Measurements from ENCODE around the gene KCNG1.
A peak's percentile ranks its signal among the peaks of the same experiment; 100 is the strongest.
"Not testable (repeated sequence)": the region's sequence is repeated elsewhere in the genome, so short reads cannot be mapped to it uniquely, and the experiment has no call there.

The KCNG1 gene

GRCh38 chr20:50980851-50981713 is 41.8 kb downstream of the KCNG1 start:
- H3K4me3 ChIP-seq (ENCODE audit: low read depth, low read length), result no peak overlapping the region
- no peak for TF ChIP-seq POLR2A (IDR thresholded peaks at IDR 0.05; ENCODE audit: extremely low read depth, insufficient read length)
- peak; percentile 88 for TF ChIP-seq CTCF (IDR thresholded peaks at IDR 0.05; ENCODE audit: low read depth, low read length)
- peak; percentile 79 for DNase-seq (ENCODE audit: low read depth)

GRCh38 chr20:50980071-50980681 is 42.7 kb downstream of the KCNG1 start:
- TF ChIP-seq POLR2A (IDR thresholded peaks at IDR 0.05; ENCODE audit: extremely low read depth, insufficient read length) (no peak), MYC (IDR thresholded peaks at IDR 0.05; ENCODE audit: low read depth, low read length) (peak; percentile 62; the same call in 1 of the 2 replicates)
- TF ChIP-seq, protein P1, sequence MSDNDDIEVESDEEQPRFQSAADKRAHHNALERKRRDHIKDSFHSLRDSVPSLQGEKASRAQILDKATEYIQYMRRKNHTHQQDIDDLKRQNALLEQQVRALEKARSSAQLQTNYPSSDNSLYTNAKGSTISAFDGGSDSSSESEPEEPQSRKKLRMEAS (IDR thresholded peaks at IDR 0.05; ENCODE audit: low read depth, low read length), result peak; percentile 28; the same call in 1 of the 2 replicates
- DNase-seq (ENCODE audit: low read depth), result peak; percentile 87
- no peak overlapping the region for H3K4me3 ChIP-seq (ENCODE audit: low read depth, low read length)

GRCh38 chr20:50978533-50978932 is 44.4 kb downstream of the KCNG1 start:
- H3K4me3 ChIP-seq (ENCODE audit: low read depth, low read length); DNase-seq (ENCODE audit: low read depth): not testable (repeated sequence)

GRCh38 chr20:50977066-50978021 is 45.6 kb downstream of the KCNG1 start:
- no peak for DNase-seq (ENCODE audit: low read depth)
- no peak overlapping the region for H3K4me3 ChIP-seq (ENCODE audit: low read depth, low read length)
- TF ChIP-seq CTCF (IDR thresholded peaks at IDR 0.05; ENCODE audit: low read depth, low read length), result no peak
- TF ChIP-seq POLR2A (IDR thresholded peaks at IDR 0.05; ENCODE audit: extremely low read depth, insufficient read length), result no peak
- TF ChIP-seq, protein P1 (IDR thresholded peaks at IDR 0.05; ENCODE audit: low read depth, low read length), result no peak
- no peak for TF ChIP-seq MYC (IDR thresholded peaks at IDR 0.05; ENCODE audit: low read depth, low read length)

DNA sequence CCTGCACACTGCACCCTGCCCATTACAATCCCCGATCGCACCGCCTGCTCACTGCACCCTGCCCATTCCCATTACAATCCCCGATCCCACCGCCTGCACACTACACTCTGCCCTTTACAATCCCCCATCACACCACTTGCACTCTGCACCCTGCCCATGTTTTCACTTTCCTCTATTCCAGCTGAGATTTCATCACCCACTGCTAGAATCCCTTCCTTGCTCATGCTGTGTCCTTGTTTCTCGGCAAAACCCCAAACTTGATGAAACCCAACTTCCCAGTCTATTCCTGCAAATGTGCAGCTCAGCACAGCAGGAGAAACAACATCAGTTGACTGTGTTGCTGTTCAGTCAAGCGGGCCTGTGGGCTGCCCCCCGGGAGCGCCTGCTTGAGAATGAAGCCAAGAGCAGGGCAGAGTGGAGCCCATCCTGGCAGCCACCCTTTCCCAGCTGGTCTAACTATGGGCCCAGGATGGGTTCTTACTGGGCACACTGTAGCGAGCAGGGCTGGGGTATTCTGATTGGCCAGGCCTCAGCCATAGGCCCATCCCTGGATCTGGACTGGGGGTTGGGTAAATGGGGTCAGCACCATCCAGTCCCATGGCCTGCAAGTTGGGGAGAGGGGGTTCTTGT is 47.1 kb downstream of the KCNG1 start:
- TF ChIP-seq MYC (IDR thresholded peaks at IDR 0.05; ENCODE audit: low read depth, low read length) (no peak), POLR2A (IDR thresholded peaks at IDR 0.05; ENCODE audit: extremely low read depth, insufficient read length) (no peak), CTCF (IDR thresholded peaks at IDR 0.05; ENCODE audit: low read depth, low read length) (no peak)
- TF ChIP-seq, protein P1 (IDR thresholded peaks at IDR 0.05; ENCODE audit: low read depth, low read length), result no peak
- no peak overlapping the region for H3K4me3 ChIP-seq (ENCODE audit: low read depth, low read length)
- DNase-seq (ENCODE audit: low read depth), result no peak

DNA sequence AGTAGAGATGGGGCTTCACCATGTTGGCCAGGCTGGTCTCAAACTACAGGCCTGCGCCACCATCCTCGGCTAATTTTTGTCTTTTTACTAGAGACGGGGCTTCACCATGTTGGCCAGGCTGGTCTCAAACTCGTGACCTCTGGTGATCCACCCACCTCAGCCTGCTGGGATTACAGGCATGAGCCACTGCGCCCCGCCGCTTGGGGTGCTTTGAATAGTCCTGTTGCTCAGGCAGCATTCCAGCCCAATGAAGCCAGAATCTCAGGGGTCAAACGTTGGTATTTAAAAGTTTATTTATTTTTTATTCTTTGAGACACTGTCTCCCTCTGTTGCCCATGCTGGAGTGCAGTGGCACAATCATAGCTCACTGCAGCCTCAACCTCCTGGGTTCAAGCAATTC is 53.0 kb downstream of the KCNG1 start:
- TF ChIP-seq MYC (IDR thresholded peaks at IDR 0.05; ENCODE audit: low read depth, low read length) (no peak), CTCF (IDR thresholded peaks at IDR 0.05; ENCODE audit: low read depth, low read length) (no peak), POLR2A (IDR thresholded peaks at IDR 0.05; ENCODE audit: extremely low read depth, insufficient read length) (no peak)
- TF ChIP-seq, protein P1 (IDR thresholded peaks at IDR 0.05; ENCODE audit: low read depth, low read length), result no peak
- no peak for DNase-seq (ENCODE audit: low read depth)
- no peak overlapping the region for H3K4me3 ChIP-seq (ENCODE audit: low read depth, low read length)

Data from NB4 (cell line).